ENCODE measurements around the gene PPP6R2. TPM values are rescaled to one million over a fixed set of nuclear protein-coding genes. Genes with fewer than 3 reads are reported as not detected.
"Not testable (repeated sequence)": the region's sequence is repeated elsewhere in the genome, so short reads cannot be mapped to it uniquely, and the experiment has no call there.

Gene PPP6R2
- total and polyA plus RNA-seq, 8 donors = 36.9 to 60.1 (median 42.2) TPM

DNA sequence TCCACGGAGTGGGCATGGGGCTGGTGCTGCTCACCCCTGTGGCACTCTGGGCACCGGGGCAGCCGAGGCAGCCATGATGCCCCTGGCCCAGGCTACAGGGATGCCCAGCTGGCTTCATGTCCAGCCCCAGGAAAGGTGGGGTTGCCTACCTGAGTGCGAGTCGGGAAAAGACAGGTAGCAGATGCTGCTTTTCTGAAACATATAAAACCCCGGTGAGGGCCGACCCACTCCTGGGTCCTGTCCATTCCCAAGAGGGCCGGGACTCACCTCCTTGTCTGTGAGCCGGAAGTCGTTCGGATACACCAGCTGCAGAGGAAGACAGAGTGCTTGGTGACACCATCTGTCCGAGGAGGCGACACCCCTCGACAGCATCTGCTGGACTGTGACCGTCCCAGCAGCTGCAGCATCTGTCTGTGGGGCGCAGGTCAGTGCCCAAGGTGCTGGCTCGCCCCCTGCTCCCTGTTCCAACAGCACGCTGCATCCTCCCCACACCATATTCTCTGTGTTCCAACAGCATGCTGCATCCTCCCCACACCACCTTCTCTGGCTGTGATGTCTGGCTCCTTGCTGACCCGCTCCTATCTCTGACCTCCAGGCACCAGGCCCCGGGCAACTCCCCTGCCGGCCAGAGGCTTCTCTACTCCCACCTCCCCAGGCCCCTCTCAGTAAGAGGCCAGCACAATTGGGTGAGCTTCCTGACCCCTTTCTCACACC is 24.3 kb upstream of the PPP6R2 start:
- H3K9me3 ChIP-seq = no peaks in the 10 kb centered on the region
- H3K4me3 ChIP-seq = no peak overlapping the region
- no peak overlapping the region for H3K27ac ChIP-seq
- intact Hi-C loops (cut with DNase I) = no loop called here
- TF ChIP-seq, protein P1, sequence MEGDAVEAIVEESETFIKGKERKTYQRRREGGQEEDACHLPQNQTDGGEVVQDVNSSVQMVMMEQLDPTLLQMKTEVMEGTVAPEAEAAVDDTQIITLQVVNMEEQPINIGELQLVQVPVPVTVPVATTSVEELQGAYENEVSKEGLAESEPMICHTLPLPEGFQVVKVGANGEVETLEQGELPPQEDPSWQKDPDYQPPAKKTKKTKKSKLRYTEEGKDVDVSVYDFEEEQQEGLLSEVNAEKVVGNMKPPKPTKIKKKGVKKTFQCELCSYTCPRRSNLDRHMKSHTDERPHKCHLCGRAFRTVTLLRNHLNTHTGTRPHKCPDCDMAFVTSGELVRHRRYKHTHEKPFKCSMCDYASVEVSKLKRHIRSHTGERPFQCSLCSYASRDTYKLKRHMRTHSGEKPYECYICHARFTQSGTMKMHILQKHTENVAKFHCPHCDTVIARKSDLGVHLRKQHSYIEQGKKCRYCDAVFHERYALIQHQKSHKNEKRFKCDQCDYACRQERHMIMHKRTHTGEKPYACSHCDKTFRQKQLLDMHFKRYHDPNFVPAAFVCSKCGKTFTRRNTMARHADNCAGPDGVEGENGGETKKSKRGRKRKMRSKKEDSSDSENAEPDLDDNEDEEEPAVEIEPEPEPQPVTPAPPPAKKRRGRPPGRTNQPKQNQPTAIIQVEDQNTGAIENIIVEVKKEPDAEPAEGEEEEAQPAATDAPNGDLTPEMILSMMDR (IDR thresholded peaks at IDR 0.05) = no peak
- no peaks in the 10 kb centered on the region for H3K27me3 ChIP-seq
- DNase-seq = no peak
- H3K36me3 ChIP-seq = no peaks in the 10 kb centered on the region
- no peak for ATAC-seq
- H3K4me1 ChIP-seq = peaks cover 4 to 14% of the 10 kb centered on the region in 2 donors

DNA sequence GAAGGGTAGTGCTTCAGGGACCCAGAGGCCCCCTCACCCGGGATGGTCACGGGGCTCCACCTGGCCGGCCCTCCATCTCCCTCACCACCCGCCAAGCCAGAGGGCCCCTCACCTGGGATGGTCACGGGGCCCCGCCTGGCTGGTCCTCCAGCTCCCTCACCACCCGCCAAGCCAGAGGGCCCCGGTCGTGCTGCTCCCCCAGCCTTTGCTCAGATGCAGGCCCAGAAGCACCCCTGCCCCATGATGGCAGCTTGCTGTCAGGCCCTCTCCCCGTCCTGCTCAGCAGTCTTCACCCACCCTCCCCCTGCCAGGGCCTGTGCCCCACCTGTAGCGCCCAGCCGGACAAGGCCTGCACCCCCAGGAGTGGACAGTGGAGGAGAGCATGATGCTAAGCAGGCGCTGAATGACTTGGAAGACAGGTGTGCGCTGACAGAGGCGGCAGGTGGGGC is 23.6 kb upstream of the PPP6R2 start:
- H3K36me3 ChIP-seq = no peaks in the 10 kb centered on the region
- H3K27me3 ChIP-seq = no peaks in the 10 kb centered on the region
- TF ChIP-seq, protein P1 (IDR thresholded peaks at IDR 0.05) = no peak
- peaks cover 0 to 8% of the 10 kb centered on the region in 2 donors for H3K4me1 ChIP-seq
- H3K27ac ChIP-seq = no peak overlapping the region
- H3K9me3 ChIP-seq = no peaks in the 10 kb centered on the region
- no peak for ATAC-seq
- intact Hi-C loops (cut with DNase I) = no loop called here
- DNase-seq = no peak
- no peak overlapping the region for H3K4me3 ChIP-seq

DNA sequence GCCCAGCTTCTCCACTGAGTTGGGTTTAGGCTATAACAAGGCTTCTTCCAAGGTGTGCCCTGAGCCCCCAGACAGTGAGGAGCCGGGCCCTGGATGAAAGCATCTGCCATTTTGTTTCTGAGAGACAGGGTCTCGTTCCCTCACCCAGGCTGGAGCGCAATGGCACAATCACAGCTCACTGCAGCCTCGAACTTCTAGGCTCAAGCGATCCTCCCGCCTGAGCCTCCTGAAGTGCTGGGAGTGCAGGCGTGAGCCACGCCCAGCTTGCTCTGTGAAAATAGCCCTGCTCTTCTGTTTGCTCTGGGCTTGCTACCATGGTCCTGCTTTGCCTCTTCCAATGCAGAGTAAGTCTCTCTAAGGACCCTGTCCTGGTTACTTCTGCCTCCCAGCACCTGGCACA is 23.0 kb upstream of the PPP6R2 start:
- peaks cover 0 to 2% of the 10 kb centered on the region in 2 donors for H3K4me1 ChIP-seq
- ATAC-seq (no peak), DNase-seq (no peak)
- H3K27me3 ChIP-seq = no peaks in the 10 kb centered on the region
- no peaks in the 10 kb centered on the region for H3K9me3 ChIP-seq
- H3K36me3 ChIP-seq = no peaks in the 10 kb centered on the region
- H3K4me3 ChIP-seq = no peak overlapping the region
- no peak overlapping the region for H3K27ac ChIP-seq
- intact Hi-C loops (cut with DNase I) = loop anchor here (10.0 kb wide), 1 partner anchor 45 kb away; the partner anchor contains the start of gene MAPK11 (in 2 of the 2)
- TF ChIP-seq, protein P1 (IDR thresholded peaks at IDR 0.05) = no peak

DNA sequence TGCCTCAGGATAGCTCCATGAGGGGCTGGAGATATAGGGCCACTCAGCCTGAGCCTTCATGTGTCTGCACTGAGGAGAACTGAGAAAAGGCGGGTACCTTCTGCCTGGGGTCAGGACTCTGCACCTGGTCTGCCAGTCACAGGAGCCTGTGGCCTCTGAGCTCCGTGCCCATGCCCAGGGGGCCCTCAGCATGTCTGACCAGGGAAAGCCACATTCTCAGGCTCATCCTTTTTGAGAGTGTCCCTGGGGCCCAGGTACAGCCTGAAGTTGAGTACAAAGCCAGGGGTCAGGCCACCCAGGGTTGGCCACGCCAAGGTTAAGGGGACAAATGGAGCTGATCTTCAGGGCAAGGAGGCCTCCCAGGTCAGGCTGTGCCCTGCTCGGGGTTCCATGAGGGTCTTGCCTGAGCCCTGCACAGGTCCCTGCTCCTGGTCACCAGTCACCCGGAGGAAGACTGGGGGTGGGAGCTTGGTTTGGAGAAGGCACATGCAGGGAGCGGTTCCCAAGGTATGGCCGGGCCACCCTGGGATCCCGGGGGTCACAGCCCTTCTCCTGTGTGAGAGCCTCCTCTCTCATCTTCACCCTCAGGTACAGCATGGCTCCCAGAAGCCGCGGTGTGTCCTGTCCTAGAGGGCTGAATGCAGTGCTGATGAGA is 22.3 kb upstream of the PPP6R2 start:
- Histone ChIP-seq H3K9me3 (no peaks in the 10 kb centered on the region), H3K36me3 (no peaks in the 10 kb centered on the region), H3K27me3 (no peaks in the 10 kb centered on the region), H3K27ac (no peak overlapping the region), H3K4me3 (no peak overlapping the region), H3K4me1 (peaks cover 0 to 4% of the 10 kb centered on the region in 2 donors)
- DNase-seq (peak in 1 of 4 donors; percentile 53), ATAC-seq (no peak)
- intact Hi-C loops (cut with DNase I) = loop anchor here (10.0 kb wide), 1 partner anchor 46 kb away; the partner anchor contains the start of gene MAPK11 (in 2 of the 2)
- TF ChIP-seq, protein P1 (IDR thresholded peaks at IDR 0.05) = no peak

DNA sequence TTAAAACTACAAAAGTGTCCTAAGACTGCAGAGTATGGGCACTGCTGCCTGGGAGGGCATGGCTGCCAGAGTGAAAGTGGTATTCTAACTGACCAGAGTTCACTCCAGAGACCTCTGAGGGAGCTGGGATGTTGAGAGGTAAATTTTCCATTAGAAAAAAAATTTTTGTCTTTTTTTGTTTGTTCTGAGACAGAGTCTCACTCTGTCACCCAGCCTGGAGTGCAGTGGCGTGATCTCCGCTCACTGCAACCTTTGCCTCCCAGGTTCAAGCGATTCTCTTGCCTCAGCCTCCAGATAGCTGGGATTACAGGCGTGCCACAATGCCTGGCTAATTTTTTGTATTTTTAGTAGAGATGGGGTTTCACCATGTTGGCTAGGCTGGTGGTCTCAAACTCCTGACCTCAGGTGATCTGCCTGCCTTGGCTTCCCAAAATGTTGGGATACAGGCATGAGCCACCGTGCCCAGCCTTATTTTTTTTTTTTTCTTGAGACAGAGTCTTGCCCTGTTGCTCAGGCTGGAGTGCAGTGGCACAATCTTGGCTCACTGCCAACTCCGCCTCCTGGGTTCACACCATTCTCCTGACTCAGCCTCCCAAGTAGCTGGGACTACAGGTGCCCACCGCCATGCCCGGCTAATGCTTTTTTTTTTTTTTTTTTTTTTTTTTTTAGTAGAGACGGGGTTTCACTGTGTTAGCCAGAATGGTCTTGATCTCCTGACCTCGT is 20.6 kb upstream of the PPP6R2 start:
- DNase-seq = peak in 2 of 4 donors; percentile 33 to 63
- H3K4me1 ChIP-seq = peaks cover 1 to 15% of the 10 kb centered on the region in 2 donors
- H3K27ac ChIP-seq, H3K27me3 ChIP-seq, H3K36me3 ChIP-seq, H3K4me3 ChIP-seq, ATAC-seq, H3K9me3 ChIP-seq: not testable (repeated sequence)
- intact Hi-C loops (cut with DNase I) = loop anchor here (10.0 kb wide), 1 partner anchor 48 kb away; the partner anchor contains the start of gene MAPK11 (in 2 of the 2)

All from left lung (tissue), 10 donors.